Activated naive CD8-positive, alpha-beta T cell treated with anti-CD3 and anti-CD28 coated beads, Interleukin-2, amount 10 ng/mL, durations not matched to agents 7 days and 5 days (primary cell): Measurements from ENCODE around the gene PLEKHM3. TPM values are rescaled to one million over a fixed set of nuclear protein-coding genes. Genes with fewer than 3 reads are reported as not detected.

Experiments
- ATAC-seq: fragments of 150-1000 bp; cut with Tn5 transposase; one replicate; pipeline ENCODE4 v1.10.0; 2021; ENCODE audit warnings: low read depth, moderate library complexity
- POLR2A ChIA-PET: fragments of 350-600 bp; sonication (Branson Sonifier 250); formaldehyde crosslinking; loops from one replicate; lab custom pipeline; 2021; ENCODE audit warnings: antibody characterized with exemption; lab: Charles Lee
- DNase-seq: peaks from one replicate; pipeline ENCODE4 v3.0.0; 2021
- H3K27ac Mint-ChIP-seq: one replicate; pipeline ENCODE4 v1.8.0; 2022; ENCODE audit warnings: mild to moderate bottlenecking, mixed read lengths
- H3K27me3 Mint-ChIP-seq: one replicate; pipeline ENCODE4 v1.8.0; 2022; ENCODE audit warnings: mild to moderate bottlenecking, moderate library complexity, mixed read lengths
- H3K36me3 Mint-ChIP-seq: one replicate; pipeline ENCODE4 v1.8.0; 2021; ENCODE audit warnings: mild to moderate bottlenecking, mixed read lengths
- H3K4me1 Mint-ChIP-seq: one replicate; pipeline ENCODE4 v1.8.0; 2021; ENCODE audit warnings: mixed read lengths
- H3K4me3 Mint-ChIP-seq: one replicate; pipeline ENCODE4 v1.8.0; 2022; ENCODE audit warnings: mild to moderate bottlenecking, moderate library complexity, mixed read lengths
- H3K9me3 Mint-ChIP-seq: one replicate; pipeline ENCODE4 v1.8.0; 2021; ENCODE audit warnings: mixed read lengths
- total RNA-seq, 2 experiments: library from RNA; stranded (reverse); gene quantifications; one replicate each; pipeline ENCODE4 v1.2.3, GENCODE V29; 2021

The PLEKHM3 gene
- total RNA-seq, 2 experiments from 2014 or later = 8.7 to 9.5 TPM

- ATAC-seq = no peak
- POLR2A ChIA-PET = no interaction called here
- H3K9me3 Mint-ChIP-seq = no peaks in the 10 kb centered on the region
- no peak for DNase-seq
- H3K36me3 Mint-ChIP-seq = no peaks in the 10 kb centered on the region
- H3K4me3 Mint-ChIP-seq = no peak overlapping the region
- no peak overlapping the region for H3K27ac Mint-ChIP-seq
- peaks cover 14% of the 10 kb centered on the region for H3K4me1 Mint-ChIP-seq
- H3K27me3 Mint-ChIP-seq = no peaks in the 10 kb centered on the region
Measured at GRCh38 chr2:207808119-207808518, 217.2 kb downstream of the PLEKHM3 start.

GRCh38 chr2:207807516-207807915 lies 217.8 kb downstream of the PLEKHM3 start:
- no peaks in the 10 kb centered on the region for H3K27me3 Mint-ChIP-seq
- ATAC-seq = no peak
- peaks cover 14% of the 10 kb centered on the region for H3K4me1 Mint-ChIP-seq
- no peak for DNase-seq
- H3K4me3 Mint-ChIP-seq = no peak overlapping the region
- H3K36me3 Mint-ChIP-seq = no peaks in the 10 kb centered on the region
- no peaks in the 10 kb centered on the region for H3K9me3 Mint-ChIP-seq
- no peak overlapping the region for H3K27ac Mint-ChIP-seq
- POLR2A ChIA-PET = no interaction called here

- POLR2A ChIA-PET = no interaction called here
- DNase-seq (no peak), ATAC-seq (no peak)
- no peak overlapping the region for H3K4me3 Mint-ChIP-seq
- no peaks in the 10 kb centered on the region for H3K36me3 Mint-ChIP-seq
- H3K27me3 Mint-ChIP-seq = no peaks in the 10 kb centered on the region
- peaks cover 14% of the 10 kb centered on the region for H3K4me1 Mint-ChIP-seq
- H3K9me3 Mint-ChIP-seq = no peaks in the 10 kb centered on the region
- H3K27ac Mint-ChIP-seq = no peak overlapping the region
Measured at GRCh38 chr2:207805566-207806226, 219.6 kb downstream of the PLEKHM3 start.

GRCh38 chr2:207802650-207803049 lies 222.7 kb downstream of the PLEKHM3 start:
- POLR2A ChIA-PET = no interaction called here
- no peak for ATAC-seq
- DNase-seq = no peak
- Mint-ChIP-seq H3K9me3 (no peaks in the 10 kb centered on the region), H3K27ac (no peak overlapping the region), H3K27me3 (no peaks in the 10 kb centered on the region), H3K4me3 (no peak overlapping the region), H3K36me3 (no peaks in the 10 kb centered on the region), H3K4me1 (peaks cover 11% of the 10 kb centered on the region)

- H3K27me3 Mint-ChIP-seq = no peaks in the 10 kb centered on the region
- ATAC-seq (no peak), DNase-seq (no peak)
- H3K9me3 Mint-ChIP-seq = no peaks in the 10 kb centered on the region
- H3K4me3 Mint-ChIP-seq = no peak overlapping the region
- H3K4me1 Mint-ChIP-seq = peaks cover 9% of the 10 kb centered on the region
- POLR2A ChIA-PET = no interaction called here
- H3K36me3 Mint-ChIP-seq = no peaks in the 10 kb centered on the region
- no peak overlapping the region for H3K27ac Mint-ChIP-seq
Measured at GRCh38 chr2:207801259-207801658, 224.1 kb downstream of the PLEKHM3 start.

- Mint-ChIP-seq H3K27ac (no peak overlapping the region), H3K9me3 (no peaks in the 10 kb centered on the region), H3K36me3 (no peaks in the 10 kb centered on the region), H3K27me3 (peaks cover 2% of the 10 kb centered on the region), H3K4me3 (no peak overlapping the region), H3K4me1 (peaks cover 2% of the 10 kb centered on the region)
- POLR2A ChIA-PET = no interaction called here
- DNase-seq = no peak
- no peak for ATAC-seq
Measured at GRCh38 chr2:207796585-207797350, 228.6 kb downstream of the PLEKHM3 start.

GRCh38 chr2:207792244-207792785 lies 233.0 kb downstream of the PLEKHM3 start:
- ATAC-seq = no peak

GRCh38 chr2:207791579-207792243 lies 233.6 kb downstream of the PLEKHM3 start:
- no peak overlapping the region for H3K4me3 Mint-ChIP-seq
- H3K9me3 Mint-ChIP-seq = no peaks in the 10 kb centered on the region
- no peak for ATAC-seq

More at GRCh38 chr2:207792244-207792785, 233.0 kb downstream of the PLEKHM3 start:
- Mint-ChIP-seq H3K36me3 (no peaks in the 10 kb centered on the region), H3K4me1 (peaks cover 2% of the 10 kb centered on the region), H3K9me3 (no peaks in the 10 kb centered on the region), H3K27me3 (peaks cover 4% of the 10 kb centered on the region), H3K4me3 (no peak overlapping the region), H3K27ac (no peak overlapping the region)
- POLR2A ChIA-PET = interaction anchor here (0.6 kb wide), 1 partner anchor 117 kb away, joined by 7 read pairs; no protein-coding TSS in a partner anchor
- no peak for DNase-seq

GRCh38 chr2:207790898-207791297 lies 234.4 kb downstream of the PLEKHM3 start:
- no peak overlapping the region for H3K27ac Mint-ChIP-seq
- no peak for ATAC-seq
- no peak overlapping the region for H3K4me3 Mint-ChIP-seq
- H3K9me3 Mint-ChIP-seq = no peaks in the 10 kb centered on the region
- H3K36me3 Mint-ChIP-seq = no peaks in the 10 kb centered on the region
- POLR2A ChIA-PET = no interaction called here
- no peak for DNase-seq
- peaks cover 2% of the 10 kb centered on the region for H3K4me1 Mint-ChIP-seq
- H3K27me3 Mint-ChIP-seq = peaks cover 7% of the 10 kb centered on the region

More at GRCh38 chr2:207791579-207792243, 233.6 kb downstream of the PLEKHM3 start:
- DNase-seq = no peak
- no peaks in the 10 kb centered on the region for H3K36me3 Mint-ChIP-seq
- H3K27ac Mint-ChIP-seq = no peak overlapping the region
- POLR2A ChIA-PET = interaction anchor here (0.6 kb wide), 1 partner anchor 116 kb away, joined by 7 read pairs; no protein-coding TSS in a partner anchor
- H3K4me1 Mint-ChIP-seq = peaks cover 2% of the 10 kb centered on the region
- peaks cover 4% of the 10 kb centered on the region for H3K27me3 Mint-ChIP-seq

- no peak for DNase-seq
- H3K4me3 Mint-ChIP-seq = no peak overlapping the region
- ATAC-seq = no peak
- POLR2A ChIA-PET = no interaction called here
- peaks cover 2% of the 10 kb centered on the region for H3K4me1 Mint-ChIP-seq
- H3K36me3 Mint-ChIP-seq = no peaks in the 10 kb centered on the region
- H3K27me3 Mint-ChIP-seq = peaks cover 12% of the 10 kb centered on the region
- H3K27ac Mint-ChIP-seq = no peak overlapping the region
- H3K9me3 Mint-ChIP-seq = no peaks in the 10 kb centered on the region
Measured at GRCh38 chr2:207787800-207788199, 237.5 kb downstream of the PLEKHM3 start.

GRCh38 chr2:207787017-207787416 lies 238.3 kb downstream of the PLEKHM3 start:
- Mint-ChIP-seq H3K27ac (no peak overlapping the region), H3K4me3 (no peak overlapping the region), H3K36me3 (no peaks in the 10 kb centered on the region), H3K27me3 (peaks cover 14% of the 10 kb centered on the region), H3K9me3 (no peaks in the 10 kb centered on the region), H3K4me1 (no peaks in the 10 kb centered on the region)
- no peak for ATAC-seq
- DNase-seq = no peak
- POLR2A ChIA-PET = no interaction called here

- Mint-ChIP-seq H3K27ac (no peak overlapping the region), H3K36me3 (no peaks in the 10 kb centered on the region), H3K4me3 (no peak overlapping the region), H3K9me3 (no peaks in the 10 kb centered on the region), H3K27me3 (peaks cover 22% of the 10 kb centered on the region), H3K4me1 (no peaks in the 10 kb centered on the region)
- DNase-seq (no peak), ATAC-seq (no peak)
- POLR2A ChIA-PET = no interaction called here
Measured at GRCh38 chr2:207784898-207785297, 240.4 kb downstream of the PLEKHM3 start.

- Mint-ChIP-seq H3K36me3 (no peaks in the 10 kb centered on the region), H3K27me3 (peaks cover 27% of the 10 kb centered on the region), H3K4me1 (no peaks in the 10 kb centered on the region), H3K4me3 (no peak overlapping the region), H3K9me3 (no peaks in the 10 kb centered on the region), H3K27ac (no peak overlapping the region)
- no peak for ATAC-seq
- DNase-seq = no peak
- POLR2A ChIA-PET = no interaction called here
Measured at GRCh38 chr2:207783514-207783913, 241.8 kb downstream of the PLEKHM3 start.
